Measurements from ENCODE around the gene PPP6R2.

- no peak for TF ChIP-seq CTCF (optimal IDR thresholded peaks at IDR 0.05 in 1 of 3, IDR thresholded peaks at IDR 0.05 in 1 of 3, conservative IDR thresholded peaks at IDR 0.05 in 1 of 3; ENCODE audit: extremely low read depth in 1 of 3, insufficient read depth in 2 of 3, low read length in 3 of 3)
- TF ChIP-seq EZH2 (IDR thresholded peaks at IDR 0.05; ENCODE audit: low read length) = no peak
Observed at GRCh38 chr22:50435291-50436014, 92.3 kb downstream of the PPP6R2 start.

Data from keratinocyte (primary cell).